GM19043 (cell line): ENCODE measurements around the gene ABCA2.

Experiments
- ATAC-seq: cut with Tn5 transposase; IDR thresholded peaks from one replicate; pipeline ENCODE4 v1.9.1; 2021; ENCODE audit warnings: low read depth; ENCODE audit not compliant: unreplicated experiment

Gene ABCA2

DNA sequence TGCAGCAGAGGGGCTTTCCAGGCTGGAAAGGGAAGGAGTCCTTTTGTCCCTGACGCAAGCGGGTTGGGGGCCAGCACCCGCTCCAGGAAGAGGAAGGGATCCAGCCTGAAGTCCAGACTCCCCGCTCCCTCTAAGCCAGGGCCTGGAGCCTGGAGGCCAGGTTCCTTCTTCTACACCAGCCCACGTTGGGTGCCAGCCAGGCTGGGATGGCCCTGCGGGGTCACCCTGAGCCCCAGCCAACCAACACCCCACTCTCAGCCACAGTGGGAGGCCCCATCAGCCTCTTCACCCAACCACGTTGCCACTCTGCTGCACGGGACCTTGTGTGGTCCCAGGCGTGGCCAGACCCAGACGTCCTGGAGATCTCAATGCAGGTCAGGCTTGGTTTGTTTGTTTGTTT, 4.8 kb upstream of the ABCA2 start:
- ATAC-seq, result no peak

DNA sequence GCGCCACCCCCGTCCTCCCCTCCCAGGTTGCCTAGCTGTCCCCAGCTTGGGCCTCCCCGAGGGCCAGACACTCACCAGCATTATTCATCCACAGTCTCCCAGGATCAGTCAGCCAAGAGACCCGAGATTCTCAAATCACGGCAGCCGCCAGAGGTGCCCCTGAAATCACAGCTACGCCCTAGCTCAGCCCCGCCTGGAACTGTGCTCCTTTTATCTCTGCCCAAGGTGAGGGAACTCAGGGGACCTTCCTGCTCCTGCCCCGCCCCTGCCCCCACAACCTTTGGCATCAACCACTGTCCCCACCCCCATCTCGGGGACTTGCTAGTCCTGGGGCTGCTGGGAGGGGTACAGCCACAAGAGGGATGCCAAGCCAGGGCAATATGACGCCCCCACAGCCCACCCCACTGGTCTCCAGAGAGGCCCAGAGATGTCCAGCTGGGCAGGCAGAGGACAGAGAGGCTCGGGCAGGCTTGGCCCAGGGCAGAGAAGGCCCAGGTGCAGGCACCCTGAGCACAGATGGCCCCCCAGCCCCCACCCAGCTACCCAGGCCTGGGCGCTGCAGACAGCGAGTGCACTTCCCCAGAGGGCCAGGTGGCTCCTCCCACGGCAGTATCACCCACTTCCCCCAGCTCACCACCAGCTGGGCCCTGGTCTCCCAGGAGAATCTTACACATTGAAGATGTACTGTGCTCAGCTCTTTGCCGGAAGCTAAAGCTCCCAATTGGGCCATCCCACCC, 4.0 kb upstream of the ABCA2 start, which contains the start of gene FUT7:
TSS of gene FUT7 (minus strand) at position 185 of the 737 bp plus-strand sequence. CDS start at position 88, 97 bp downstream.
- ATAC-seq, result no peak

DNA sequence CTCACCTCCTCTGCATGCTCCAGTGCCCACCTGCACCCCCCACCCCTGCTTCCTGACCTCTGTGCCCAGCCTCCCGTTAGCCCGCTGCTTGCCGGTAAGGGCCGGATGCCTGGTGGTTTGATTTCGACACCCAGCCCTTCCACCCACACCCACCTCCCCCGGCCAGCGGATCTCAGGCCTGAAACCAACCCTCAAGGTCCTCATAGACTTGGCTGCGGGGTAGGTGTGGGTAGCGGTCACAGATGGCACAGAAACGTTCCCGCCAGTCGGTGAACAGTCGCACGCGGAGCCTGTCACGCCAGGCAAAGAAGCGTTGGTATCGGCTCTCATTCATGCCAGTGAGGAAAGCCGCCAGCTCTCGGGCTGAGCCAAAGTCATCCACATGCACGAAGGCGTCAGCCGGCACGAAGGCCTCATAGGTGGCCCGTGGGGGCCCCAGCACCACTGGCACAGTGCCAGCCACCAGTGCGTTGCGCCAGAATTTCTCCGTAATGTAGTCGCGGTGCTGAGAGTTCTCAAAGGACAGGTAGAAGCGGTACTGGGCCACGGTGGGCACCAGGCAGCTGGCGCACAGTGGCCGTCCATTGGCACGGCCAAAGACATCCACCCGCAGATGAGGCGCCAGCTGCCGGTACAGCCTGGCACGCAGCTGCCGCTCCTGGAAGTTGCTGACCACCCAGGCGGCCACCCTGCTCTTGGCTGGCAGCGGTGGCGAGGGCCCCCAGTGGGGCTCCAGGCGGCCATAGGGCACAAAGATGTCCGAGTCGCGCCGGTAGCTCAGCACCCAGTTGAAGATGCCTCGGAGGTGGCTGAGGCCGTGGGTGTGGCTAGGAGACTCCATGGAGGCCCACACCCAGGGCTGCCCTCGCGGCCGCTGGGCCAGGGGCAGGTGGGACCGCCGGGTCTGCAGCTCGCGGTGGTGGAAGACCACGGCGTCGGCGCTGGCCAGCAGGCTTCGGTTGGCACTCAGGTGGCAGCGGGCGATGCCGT, 2.8 kb upstream of the ABCA2 start:
- ATAC-seq, result no peak

DNA sequence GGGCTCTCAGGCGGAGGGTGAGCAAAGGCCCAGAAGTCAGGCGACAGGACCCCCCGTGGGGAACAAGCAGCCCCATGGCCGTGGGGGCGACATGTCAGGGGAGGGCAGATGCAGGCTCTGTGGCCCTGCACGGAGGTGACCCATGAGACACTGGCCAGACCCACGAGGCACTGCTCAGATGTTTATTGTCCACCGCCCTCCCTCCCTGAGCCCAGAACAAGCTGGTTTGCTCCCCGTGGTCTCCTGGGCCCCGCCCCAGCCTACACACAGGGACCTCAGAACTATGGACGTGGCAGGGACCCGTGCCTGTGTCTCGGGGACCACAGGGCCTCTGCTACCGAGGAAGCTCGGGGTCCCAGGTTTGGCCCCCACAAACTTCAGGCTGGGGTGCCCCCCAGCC, 2.0 kb upstream of the ABCA2 start:
- no peak for ATAC-seq

DNA sequence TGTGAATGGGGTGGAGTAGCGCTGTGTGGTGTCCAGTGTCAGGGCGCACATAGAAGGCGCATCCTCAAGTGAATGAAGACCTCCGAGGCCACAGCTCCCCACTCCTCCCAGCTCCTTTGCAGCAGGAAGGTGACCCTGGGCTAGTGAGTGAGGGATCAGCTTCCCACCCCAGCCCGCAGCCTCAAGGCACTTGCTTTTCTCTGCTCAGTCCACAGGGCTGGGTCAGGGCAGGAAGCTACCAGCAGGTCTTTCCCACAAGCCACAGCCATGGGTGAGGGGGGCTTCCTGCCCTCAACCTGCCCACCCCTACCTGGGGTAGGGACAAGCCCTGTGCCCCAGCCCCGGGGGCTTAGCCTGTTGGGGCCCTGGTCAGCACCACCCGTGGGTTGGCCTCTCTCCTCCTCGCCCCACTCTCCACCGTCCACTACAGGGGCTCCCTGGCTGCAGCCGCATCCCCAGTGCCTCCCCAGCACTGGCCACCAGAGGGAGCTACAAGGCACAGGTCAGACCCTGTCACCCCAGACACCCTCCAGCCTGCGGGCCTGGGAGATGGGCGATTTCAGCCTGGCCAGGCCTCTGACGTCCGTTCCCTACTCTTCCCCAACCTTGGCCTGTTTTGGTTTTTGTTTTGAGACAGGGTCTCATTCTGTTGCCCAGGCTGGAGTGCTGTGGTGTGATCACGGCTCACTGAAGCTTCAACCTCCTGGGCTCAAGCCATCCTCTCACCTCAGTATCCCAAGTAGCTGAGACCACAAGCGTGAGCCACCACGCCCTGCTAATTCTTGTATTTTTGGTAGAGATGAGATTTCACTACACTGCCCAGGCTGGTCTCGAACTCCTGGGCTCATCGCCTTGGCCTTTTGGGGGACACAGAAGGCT, 1.3 kb upstream of the ABCA2 start:
- no peak for ATAC-seq

DNA sequence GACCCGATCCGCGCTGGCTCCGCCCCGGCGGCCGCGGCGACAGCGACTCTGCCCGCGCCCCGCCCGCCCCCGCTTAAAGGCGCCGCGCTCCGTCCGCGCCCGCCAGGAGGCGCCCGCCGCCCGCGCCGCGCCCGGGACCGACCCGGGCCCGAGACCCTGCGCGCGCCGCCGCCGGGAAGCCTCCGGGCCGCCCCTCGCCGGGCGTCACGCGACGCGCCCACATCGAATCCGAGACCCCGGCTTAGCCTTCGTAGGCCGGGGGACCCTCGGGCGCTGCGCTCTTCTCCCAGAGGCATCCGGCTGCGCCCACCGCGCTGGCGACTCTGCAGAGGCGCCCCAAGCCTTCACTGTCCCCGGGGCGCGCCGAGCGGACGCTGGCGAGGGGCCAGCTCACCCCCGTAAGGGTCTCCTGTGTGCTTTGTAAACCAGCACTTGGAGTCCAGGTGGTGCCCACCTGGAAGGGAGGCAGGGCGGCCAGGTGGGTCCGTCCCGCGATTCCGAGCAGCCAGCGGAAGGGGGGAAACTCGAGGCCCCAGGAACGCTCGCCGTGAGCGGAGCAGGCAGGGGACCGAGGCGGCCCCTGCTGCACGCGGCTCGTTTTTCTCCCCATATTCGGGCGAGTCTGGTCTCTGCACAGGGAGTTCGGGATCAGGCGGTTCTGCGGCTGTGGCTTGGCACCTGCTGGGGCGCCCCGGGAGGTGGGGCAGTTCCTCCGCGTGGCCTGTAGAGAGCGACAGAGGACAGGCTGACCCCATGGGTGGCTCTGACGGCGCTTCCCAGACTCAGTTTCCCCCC, 423 bp upstream of the ABCA2 start:
- ATAC-seq, result no peak

DNA sequence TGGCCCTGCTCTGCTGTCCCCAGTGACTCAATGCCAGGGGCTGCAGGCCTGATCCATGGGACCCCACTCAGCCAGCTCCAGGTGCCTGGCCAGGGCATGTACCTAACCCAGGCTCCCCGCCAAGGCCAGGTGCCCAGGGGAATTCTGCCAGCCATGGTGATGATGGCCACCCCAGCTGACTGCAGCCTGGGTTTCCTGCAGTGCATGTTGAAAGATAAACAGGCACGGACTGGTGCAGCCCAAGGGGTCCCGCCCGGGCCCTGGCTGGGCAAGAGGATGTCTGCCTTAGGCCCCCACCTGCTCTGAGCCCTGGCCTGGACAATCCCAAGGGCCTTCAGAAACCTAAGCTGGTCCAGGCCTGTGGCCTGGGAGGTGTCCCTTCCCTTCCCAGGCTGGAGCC, 1.2 kb downstream of the ABCA2 start:
- no peak for ATAC-seq

DNA sequence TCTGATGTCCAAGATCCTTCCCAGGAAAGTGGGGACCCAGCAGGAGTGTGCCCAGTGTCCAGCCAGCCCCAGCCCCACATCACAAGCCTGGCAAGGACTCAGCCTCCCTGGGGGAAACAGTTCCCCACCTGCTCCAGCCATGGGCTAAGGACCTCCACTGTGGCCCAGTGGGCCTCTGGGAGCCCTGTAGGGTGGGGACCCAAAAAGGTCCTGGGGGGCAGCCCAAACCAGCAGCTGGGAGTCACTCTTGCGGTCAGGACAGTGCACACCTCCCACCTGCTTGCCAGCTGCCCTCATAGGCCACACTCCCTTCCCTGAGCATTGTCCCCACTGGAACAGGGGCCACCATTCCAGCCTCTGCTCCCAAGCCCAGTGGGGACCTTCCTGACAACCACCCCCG, 1.7 kb downstream of the ABCA2 start:
- no peak for ATAC-seq

DNA sequence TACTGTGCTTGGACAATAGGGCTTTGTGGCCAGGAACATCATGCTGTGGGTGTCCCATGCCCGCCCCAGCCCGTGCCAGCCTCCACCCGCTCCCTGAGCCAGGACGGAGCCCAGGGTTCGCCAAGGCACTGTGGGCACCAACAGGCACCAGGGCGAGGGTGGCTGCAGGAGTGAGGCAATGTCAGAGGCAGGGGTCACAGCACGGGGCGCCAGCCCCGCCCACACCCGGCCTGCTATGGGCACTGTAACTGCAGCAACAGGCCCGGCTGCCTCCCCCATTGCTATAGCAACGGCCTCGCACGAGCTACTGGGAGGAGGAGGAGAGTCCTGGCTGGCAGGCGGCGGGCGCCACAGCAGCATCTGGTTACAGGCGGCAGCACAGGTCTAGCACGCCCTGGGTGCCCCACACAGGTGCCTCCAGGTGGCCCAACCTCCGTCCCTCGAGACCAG, 2.5 kb downstream of the ABCA2 start:
- ATAC-seq, result no peak

DNA sequence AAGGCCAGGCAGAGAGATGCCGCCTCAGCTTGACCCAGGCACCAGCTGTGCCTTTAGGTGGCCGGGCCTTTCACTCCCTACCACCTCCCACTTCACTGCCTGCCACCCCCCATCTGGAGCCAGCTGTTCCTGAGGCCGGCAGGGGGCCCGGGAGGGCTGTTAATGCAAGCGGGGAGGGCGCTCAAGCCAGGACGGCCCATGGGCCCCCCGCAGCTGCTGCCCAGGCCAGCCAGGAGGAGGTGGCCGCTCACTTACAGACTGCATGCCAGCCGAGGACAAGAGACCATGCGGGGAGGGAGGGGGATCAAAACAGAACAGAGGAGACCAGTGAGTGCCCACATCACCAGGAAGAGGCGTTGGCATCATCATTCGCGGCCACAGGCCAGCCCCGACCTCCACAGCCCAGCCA, 4.5 kb downstream of the ABCA2 start:
- no peak for ATAC-seq

DNA sequence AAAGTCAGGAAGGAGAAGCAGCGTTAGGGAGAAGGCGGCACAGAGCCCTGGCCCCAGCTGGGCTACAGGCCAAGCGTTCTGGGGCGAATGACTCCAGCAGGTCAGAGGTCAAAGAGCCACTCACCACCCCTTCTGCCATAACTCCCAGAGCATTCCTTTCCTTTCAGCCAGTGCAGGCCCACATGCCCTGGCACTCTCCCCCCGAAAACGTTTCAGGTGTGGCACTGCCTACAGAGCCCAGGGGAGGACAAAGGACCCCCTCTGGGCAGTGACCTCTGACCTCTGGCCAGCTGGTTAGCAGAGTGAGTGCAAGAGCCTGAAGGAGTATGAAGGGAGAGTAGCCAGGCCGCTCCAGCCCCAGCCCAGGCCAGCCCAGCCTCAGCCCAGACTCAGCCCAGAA, 4.9 kb downstream of the ABCA2 start:
- no peak for ATAC-seq

DNA sequence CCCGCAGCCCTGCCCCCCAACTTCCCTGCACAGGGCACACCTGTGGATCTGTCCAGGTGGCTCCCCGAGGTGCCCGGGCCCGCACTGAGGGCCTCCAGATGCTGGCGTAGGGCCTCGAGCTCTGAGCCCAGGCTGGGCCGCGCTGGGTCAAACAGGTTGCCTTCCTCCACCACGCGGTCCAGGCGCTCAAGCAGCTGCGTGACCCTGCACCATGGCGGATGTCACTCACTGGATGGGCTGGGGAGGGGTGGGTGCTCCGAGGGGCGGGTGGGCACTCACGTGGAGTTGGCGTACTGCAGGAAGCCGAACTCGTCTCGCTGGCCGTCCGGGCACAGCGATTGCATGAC, 5.4 kb downstream of the ABCA2 start:
- no peak for ATAC-seq

DNA sequence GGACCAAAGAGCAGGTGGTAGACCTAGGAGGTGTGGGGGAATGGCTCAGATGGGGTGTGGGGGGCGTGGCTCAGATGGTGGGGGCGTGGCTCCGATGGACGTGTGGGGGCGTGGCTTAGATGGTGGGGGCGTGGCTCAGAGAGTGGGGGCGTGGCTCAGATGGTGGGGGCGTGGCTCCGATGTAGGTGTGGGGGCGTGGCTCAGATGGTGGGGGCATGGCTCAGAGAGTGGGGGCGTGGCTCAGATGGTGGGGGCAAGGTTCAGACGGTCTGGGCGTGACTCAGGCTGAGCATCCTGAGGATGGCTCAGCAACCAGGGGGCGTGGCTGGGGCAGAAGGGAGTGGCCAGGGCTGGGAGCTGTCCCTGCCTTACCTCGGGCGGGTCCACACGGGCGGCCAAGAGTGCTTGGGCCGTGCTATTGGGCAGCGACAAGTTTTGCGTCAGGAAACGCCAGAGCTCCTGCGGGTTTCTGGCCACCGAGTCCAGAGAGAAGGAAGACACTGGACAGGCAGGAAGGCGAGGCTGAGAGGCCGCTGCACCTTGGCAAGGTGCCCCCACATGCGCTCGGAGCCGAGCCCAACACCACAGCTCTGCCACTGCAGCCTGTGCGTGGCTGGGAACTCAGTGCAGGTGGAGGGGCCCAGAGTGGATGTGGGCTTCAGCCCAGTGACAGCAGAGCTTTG, 5.9 kb downstream of the ABCA2 start:
- no peak for ATAC-seq

DNA sequence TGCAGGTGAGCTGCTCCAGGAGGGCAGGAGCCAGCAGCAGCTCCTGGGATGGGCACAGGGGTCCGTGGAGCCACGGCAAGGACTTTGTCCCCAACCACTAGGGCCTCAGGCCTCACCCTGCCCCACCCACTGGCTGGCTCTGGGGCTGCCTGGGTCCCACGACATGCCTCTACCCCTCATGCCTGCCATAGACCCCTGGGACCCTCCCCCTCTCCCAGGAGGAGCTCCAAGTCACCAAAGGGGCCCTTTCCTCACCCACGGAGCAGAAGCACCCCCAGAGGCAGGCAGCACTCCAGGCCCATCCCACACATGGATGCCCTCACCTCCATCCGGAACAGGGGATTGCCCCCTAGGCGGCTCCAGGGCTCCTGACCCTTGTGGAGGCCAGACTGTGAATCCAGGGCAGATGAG, 6.5 kb downstream of the ABCA2 start:
- no peak for ATAC-seq

DNA sequence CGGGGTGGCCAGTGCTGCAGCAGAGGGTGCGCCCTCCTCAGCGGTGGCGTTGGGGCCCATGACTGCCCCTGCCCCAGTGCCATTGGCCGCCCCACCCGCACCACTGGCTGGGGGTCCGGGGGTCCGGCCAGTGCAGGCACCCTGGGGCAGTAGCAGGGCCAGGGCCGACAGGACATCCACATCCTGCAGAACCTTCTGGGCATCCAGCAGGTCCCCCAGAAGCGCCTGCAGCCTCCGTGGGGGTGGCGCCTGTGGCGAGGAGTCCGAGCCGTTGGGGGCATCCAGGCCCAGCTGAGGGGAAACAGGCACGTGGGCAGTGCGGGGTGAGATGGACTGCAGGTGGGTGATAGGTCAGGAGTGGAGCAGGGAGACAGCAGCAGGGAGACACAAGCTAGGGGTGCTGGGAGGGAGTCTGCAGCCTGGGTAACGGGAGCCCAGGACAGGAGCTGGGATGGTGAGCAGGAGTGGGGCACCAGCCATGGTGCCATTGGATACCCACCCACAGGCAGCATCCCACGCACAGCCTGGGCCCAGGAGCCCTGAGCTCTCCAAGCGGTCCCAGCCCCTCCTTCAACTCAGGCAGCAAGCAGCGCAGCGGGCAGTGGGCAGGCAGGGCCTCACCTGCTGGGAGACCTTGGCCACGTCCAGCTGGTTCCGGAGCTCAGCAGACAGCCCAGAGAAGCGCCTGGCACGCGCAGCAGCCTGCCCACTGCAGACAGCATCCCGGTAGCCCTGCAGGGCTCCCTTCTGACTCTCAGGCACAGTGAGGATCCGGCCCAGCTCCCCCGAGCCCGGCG, 7.1 kb downstream of the ABCA2 start:
- ATAC-seq, result no peak

DNA sequence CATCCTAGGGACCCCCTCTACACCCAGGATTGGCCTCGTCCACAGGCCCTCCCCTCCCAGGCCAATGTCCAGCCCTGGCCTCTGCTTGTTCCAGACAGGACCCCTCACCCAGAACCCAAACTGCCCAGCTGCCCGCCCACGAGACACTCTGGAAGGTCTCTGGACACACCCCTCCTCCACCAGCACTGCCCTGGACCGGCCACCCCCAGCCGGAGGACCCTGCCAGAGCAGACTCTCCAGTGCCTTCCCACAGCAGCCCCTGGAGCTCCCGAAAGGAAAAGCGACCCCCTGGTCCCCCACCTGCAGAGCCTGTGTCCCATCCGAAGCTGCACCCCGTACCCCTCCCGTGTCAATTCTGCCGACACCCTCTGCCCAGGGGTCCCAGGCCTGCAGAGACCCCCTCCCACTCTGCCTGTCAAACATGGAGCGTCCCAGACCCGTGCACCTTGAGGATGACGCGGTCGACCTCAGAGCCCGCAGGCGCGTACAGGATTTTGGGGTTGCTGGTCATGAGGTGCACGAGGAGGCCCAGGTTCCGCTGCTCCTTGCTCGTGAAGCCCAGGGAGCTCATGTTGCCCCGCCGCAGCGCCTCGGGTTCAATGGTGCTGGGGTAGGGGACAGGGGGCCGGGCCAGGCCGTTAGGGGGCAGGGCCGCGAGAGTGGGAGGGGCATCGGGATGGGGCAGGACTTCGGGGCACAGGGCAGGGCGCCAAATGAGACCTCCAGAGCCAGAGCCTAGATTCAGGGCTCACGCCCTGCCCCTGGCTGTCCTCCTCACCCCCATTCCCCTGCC, 8.0 kb downstream of the ABCA2 start:
- no peak for ATAC-seq

DNA sequence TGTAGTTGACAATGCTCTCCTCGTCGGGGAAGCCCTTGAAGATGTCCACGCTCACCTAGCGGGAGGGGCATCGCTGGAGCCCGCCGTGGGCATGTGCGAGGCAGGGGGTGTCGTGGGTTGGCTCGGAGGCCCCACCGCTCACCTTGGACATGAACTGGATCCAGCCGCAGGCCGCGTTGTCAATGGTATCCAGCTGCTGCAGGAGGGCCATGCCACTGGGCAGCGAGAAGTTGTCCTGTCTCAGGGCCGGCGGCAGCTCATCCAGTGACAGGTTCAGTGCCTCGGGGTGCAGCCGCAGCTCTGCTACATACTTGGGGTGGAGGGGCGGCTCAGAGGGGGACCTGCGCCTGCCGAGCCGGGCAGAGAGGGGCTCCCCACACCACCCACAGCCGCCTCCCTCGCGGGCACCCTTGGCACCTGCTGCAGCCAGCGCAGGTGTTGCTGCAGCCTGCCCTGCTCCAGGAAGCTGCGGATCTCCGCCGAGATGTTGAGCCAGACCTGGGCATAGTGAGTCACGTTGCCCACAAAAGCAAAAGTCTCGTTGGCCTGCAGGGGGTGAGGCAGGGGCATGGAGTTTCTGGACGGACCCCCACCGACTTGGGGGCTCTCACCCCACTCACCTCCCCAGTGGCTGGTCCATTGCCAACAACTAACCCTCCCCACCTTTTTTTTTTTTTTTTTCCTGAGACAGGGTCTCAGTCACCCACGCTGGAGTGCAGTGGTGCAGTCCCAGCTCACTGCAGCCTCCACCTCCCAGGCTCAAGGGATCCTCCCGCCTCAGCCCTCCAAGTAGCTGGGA, 9.1 kb downstream of the ABCA2 start:
- no peak for ATAC-seq
